ENCODE data around the gene PEAR1. TPM values are rescaled to one million over a fixed set of nuclear protein-coding genes. Genes with fewer than 3 reads are reported as not detected.

The PEAR1 gene
- total RNA-seq, 4 donors from 2014 or later: 11.2 to 21.9 (median 14.4) TPM

DNA sequence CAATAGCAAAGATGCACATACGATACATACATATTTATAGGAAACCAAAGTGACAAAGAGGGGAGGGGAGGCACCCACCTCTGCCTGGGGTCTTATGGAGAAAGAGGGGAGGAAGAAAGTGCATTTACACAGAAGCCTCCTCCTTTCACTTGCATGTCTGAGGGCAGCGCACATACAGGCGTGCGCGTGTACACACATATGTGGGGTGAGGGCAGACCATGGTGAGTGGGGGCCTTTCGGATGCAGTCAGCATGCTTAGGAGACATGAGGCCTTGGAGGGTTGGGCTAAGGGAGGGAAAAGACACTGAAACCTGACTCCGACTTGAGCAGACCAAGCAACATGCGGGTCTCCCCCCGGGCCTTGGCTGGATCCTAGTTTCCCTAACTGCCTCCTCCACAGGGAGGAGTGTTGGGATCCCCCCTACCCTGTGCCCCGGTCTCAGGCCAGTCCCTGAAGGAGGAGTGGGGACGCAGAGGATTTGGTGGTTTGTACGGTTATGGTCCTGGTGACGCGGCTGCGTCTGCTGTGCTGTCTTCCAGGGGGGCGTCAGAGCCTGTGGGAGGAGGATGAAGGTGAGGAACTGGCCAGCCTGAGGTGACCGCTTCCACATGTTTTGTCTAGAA is 42.1 kb downstream of the PEAR1 start:
- Histone ChIP-seq H3K27me3 (no peaks in the 10 kb centered on the region), H3K4me1 (no peaks in the 10 kb centered on the region), H3K27ac (no peak overlapping the region), H3K4me3 (replicated peaks in 1 of 3) (no peak overlapping the region), H3K9me3 (no peaks in the 10 kb centered on the region), H3K36me3 (peaks cover 24 to 27% of the 10 kb centered on the region in 2 donors)
- TF ChIP-seq POLR2A (IDR thresholded peaks at IDR 0.05): no peak
- TF ChIP-seq, protein P1, sequence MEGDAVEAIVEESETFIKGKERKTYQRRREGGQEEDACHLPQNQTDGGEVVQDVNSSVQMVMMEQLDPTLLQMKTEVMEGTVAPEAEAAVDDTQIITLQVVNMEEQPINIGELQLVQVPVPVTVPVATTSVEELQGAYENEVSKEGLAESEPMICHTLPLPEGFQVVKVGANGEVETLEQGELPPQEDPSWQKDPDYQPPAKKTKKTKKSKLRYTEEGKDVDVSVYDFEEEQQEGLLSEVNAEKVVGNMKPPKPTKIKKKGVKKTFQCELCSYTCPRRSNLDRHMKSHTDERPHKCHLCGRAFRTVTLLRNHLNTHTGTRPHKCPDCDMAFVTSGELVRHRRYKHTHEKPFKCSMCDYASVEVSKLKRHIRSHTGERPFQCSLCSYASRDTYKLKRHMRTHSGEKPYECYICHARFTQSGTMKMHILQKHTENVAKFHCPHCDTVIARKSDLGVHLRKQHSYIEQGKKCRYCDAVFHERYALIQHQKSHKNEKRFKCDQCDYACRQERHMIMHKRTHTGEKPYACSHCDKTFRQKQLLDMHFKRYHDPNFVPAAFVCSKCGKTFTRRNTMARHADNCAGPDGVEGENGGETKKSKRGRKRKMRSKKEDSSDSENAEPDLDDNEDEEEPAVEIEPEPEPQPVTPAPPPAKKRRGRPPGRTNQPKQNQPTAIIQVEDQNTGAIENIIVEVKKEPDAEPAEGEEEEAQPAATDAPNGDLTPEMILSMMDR (IDR thresholded peaks at IDR 0.05): no peak
- no peak for DNase-seq
- intact Hi-C loops (cut with DNase I): no loop called here
- 86 to 91% methylated on average over 17 of the region's 17 CpGs for WGBS, 2 donors

DNA sequence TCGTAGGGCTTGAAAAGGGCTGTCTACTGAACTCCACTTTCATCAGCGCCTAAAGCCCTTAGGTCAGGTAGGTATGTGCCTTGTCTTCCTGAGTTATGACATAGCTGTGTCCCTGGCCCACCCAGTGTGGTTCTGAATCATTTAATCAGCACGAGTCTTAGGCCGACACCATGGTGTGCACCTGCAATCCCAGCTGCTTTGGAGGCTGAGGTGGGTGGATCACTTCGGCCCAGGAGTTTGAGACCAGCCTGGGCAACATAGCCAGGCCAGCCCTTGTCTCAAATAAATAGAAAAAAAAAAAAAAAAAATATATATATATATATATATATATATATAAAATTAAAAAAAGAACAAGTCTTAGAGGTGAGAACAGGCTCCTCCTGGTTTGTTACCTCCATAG is 42.7 kb downstream of the PEAR1 start:
- DNase-seq: no peak
- Histone ChIP-seq H3K36me3 (peaks cover 28 to 29% of the 10 kb centered on the region in 2 donors), H3K9me3 (no peaks in the 10 kb centered on the region), H3K27me3 (no peaks in the 10 kb centered on the region), H3K4me1 (no peaks in the 10 kb centered on the region), H3K27ac (no peak overlapping the region), H3K4me3 (replicated peaks in 1 of 3) (no peak overlapping the region)
- no peak for TF ChIP-seq POLR2A (IDR thresholded peaks at IDR 0.05)
- TF ChIP-seq, protein P1 (IDR thresholded peaks at IDR 0.05): no peak
- WGBS, 2 donors: 94 to 96% methylated on average over 5 of the region's 5 CpGs
- intact Hi-C loops (cut with DNase I): no loop called here

DNA sequence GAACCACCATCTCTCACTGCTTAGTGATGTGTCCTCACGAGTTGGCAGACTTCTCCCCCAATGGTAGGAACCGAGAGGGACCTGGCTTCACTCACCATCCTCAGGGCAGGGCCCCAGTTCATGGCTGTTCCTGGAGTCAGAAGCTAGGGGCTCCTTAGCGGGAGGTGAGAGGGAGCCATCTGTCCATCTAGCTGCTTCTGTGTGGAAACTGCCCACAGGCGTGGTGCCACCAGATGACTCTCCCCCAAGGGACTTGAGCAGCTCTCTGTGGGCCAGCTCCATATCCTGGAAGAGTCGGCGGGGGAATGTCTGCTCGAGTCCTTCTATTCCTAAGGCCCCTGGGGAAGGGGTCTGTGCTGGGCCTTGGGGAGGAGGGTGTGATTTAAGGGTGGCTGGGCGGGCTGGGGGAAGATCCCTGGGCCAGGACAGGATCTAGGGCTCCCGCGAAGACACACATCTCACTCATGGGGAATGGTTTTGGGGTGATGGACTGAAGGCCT is 43.3 kb downstream of the PEAR1 start:
- Histone ChIP-seq H3K27ac (no peak overlapping the region), H3K36me3 (peaks cover 34 to 35% of the 10 kb centered on the region in 2 donors), H3K4me1 (no peaks in the 10 kb centered on the region), H3K4me3 (replicated peaks in 1 of 3) (no peak overlapping the region), H3K27me3 (no peaks in the 10 kb centered on the region), H3K9me3 (no peaks in the 10 kb centered on the region)
- intact Hi-C loops (cut with DNase I): no loop called here
- WGBS, 2 donors: 89% methylated on average over 9 to 10 of the region's 10 CpGs
- TF ChIP-seq POLR2A (IDR thresholded peaks at IDR 0.05): no peak
- TF ChIP-seq, protein P1 (IDR thresholded peaks at IDR 0.05): no peak
- DNase-seq: no peak

DNA sequence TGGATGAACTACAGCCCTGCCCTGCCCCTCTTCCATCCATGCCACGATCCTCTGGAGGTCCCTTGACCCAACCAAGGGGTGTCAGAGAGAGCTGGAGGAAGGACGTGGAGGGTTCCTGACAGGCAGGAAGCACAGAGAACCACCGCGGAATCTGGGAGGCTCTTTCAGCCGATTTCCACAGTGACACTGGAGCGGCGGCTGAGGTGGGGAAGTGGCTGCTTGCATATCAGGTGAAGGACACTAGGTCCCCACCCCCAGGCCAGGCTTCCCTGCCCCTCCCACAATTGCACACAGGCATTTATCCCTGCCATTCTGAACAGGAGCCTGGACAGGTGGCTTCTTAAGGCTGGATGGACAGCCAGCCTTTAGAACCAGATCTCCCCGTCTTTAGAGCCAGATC is 44.4 kb downstream of the PEAR1 start:
- no peaks in the 10 kb centered on the region for H3K4me1 ChIP-seq
- peaks cover 39 to 46% of the 10 kb centered on the region in 2 donors for H3K36me3 ChIP-seq
- no peak for DNase-seq
- H3K27ac ChIP-seq: no peak overlapping the region
- H3K4me3 ChIP-seq (replicated peaks in 1 of 3): no peak overlapping the region
- intact Hi-C loops (cut with DNase I): no loop called here
- 77 to 78% methylated on average over 7 to 8 of the region's 8 CpGs for WGBS, 2 donors
- no peaks in the 10 kb centered on the region for H3K9me3 ChIP-seq
- no peaks in the 10 kb centered on the region for H3K27me3 ChIP-seq
- TF ChIP-seq, protein P1 (IDR thresholded peaks at IDR 0.05): no peak
- no peak for TF ChIP-seq POLR2A (IDR thresholded peaks at IDR 0.05)

DNA sequence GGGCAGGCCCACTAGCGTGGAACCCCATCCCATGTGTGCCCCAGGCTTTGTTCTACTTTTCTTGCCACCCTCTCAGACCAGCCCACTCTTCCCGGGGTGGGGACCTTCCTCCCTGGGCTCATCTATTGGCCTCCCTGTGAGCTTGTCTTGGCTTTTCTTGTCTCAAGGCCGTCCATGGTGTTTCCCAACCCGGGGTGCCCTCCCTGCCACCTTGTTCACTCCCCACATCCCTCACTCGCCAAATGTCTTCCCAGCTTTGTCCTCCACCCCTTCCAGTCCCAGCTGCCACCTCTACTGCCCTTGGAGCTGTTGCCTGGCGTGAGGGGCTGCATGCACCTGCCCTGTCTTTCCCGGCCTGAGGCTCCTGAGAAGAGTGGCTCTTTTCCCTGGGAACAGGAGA is 45.3 kb downstream of the PEAR1 start:
- Histone ChIP-seq H3K9me3 (no peaks in the 10 kb centered on the region), H3K4me3 (replicated peaks in 1 of 3) (no peak overlapping the region), H3K36me3 (peaks cover 46 to 52% of the 10 kb centered on the region in 2 donors), H3K27me3 (no peaks in the 10 kb centered on the region), H3K27ac (no peak overlapping the region), H3K4me1 (no peaks in the 10 kb centered on the region)
- intact Hi-C loops (cut with DNase I): no loop called here
- WGBS, 2 donors: 88 to 94% methylated on average over 7 of the region's 7 CpGs
- DNase-seq: no peak
- no peak for TF ChIP-seq POLR2A (IDR thresholded peaks at IDR 0.05)
- TF ChIP-seq, protein P1 (IDR thresholded peaks at IDR 0.05): no peak

Measured in thyroid gland (tissue), 4 donors.